COLO668 (cell line): ENCODE results near the gene NAA10.

Source experiments
- DNase-seq: peaks from one replicate; lab custom pipeline; 2025; ENCODE audit not compliant: unreplicated experiment; lab: John Stamatoyannopoulos, UW

Gene NAA10

DNA sequence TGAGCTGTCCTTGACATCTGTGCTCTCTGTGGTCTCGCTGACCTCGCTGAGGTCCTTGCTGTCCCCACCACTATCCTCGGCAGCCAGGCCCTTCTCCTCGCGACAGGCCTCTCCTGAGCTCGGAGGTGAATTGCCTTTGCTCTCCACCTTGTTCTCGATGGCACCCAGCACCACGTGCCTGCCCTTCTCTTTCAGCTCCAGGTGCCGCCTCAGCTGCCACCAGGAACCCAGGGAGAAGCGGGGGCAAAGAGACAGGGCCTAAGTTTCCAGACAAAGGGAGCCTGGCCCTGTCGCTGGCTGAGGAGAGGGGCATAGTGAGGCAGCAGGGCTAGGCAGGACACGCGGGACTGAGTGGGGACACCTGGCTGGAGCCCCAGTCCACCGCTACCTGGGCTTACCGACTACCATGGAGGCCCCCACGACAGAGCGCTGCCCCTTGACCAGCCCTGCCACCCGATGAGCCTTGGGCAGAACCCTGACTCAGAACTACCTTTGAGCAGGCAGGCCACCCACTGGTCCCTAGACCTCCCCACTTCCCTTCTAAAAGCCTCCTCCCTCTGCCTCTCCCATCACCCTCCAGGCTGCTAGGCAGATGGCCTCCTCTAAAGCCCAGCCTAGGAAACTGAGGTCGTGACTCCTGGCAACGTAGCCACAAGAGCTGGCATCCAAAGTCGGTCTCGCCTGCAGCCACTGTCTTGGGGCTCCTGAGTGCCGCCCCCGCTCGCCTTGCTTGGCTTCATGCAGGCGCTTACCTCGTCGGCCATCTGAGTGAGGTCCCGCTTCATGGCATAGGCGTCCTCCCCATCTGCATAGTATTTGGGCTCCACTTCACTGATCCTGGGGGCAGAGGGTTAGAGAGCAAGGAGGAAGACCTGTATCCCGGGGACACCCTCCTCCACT lies 4.6 kb downstream of the NAA10 start:
- no peak for DNase-seq

DNA sequence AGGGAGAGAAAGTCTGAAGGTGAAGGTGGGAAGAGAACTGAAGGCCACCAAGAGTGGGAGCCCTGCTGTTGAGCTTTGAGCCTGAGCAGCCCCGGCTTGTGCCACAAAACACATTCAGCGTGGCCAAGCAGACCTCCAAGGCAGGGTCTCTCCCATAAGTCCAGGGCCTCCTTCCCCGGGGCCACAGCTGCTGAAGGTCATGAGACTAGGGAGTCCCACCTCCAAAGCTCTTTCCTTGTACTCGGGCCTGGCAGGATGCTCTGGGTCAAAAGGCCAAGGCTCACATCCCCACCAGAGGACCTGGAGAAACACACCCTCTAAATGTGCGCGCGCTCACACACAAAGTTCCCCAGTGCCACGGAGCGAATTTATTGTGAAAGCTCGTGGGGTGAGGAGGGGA lies 5.3 kb downstream of the NAA10 start:
- no peak for DNase-seq

DNA sequence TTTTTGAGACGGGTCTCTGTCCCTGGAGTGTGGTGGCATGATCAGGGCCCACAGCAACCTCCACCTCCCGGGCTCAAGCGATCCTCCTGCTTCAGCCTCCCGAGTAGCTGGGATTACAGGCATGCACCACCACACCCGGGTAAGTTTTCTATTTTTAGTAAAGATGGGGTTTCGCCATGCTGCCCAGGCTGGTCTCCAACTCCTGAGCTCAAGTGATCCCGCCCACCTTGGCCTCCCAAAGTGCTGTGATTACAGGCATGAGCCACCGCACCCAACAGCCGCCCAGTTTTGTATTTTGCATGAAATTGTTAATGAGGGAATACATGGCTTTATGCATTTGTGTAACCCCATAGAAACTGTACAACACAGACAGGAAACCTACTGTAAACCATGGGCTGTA lies 6.0 kb downstream of the NAA10 start:
- DNase-seq, result no peak

DNA sequence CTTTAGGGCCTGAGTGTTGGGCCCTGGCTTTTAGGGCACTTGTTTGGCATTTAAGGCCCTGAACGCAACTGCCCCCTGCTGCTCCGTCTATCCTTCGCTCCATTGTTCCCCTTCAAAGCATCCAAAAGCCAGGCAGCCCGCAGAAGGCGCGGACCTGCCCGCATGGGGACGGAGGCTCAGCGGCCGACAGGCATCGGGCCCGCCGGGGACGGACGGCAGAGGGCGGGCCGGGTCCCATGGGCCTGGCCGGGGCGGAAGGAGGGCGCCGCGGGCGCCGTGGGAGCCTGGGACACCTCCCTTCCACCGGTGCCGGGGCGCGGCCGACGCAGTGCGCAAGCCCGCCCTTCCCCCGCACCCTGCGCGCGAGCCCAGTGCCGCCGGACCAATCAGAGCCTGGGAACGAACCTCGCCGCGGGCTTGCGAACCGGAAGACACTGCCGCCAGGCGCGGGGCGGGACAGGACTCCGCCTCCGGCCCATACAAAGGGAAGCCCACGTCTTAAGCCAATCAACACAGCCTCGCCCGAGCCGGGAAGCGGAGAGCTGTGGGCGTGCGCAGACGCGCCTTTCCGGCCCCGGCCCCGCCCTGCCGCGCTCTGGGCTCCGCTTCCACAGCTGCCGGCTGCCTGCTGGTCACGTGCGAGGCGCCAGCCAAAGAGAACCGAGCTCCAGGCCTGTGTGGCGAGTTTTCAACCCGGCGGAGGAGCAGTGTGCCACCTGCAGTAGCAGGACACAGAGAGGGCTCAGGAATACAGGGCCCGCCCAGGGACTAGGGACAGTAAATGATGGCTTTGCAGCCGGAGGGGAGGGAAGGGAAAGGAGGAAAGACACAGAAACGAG lies 6.7 kb downstream of the NAA10 start:
- DNase-seq, result peak; percentile 99

DNA sequence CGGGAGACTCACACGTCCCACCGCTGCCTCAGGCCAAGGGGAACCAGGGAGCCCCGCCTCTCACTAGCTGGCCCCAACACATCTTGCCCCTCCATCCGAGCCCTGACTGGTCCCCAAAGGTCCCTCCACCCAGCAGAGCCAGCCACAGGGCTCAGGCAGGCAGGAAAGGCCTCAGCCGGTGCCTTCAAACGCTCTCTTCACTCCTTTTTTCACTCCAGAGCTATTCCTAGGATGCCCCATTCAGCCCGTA lies 7.2 kb downstream of the NAA10 start:
- DNase-seq, result no peak

DNA sequence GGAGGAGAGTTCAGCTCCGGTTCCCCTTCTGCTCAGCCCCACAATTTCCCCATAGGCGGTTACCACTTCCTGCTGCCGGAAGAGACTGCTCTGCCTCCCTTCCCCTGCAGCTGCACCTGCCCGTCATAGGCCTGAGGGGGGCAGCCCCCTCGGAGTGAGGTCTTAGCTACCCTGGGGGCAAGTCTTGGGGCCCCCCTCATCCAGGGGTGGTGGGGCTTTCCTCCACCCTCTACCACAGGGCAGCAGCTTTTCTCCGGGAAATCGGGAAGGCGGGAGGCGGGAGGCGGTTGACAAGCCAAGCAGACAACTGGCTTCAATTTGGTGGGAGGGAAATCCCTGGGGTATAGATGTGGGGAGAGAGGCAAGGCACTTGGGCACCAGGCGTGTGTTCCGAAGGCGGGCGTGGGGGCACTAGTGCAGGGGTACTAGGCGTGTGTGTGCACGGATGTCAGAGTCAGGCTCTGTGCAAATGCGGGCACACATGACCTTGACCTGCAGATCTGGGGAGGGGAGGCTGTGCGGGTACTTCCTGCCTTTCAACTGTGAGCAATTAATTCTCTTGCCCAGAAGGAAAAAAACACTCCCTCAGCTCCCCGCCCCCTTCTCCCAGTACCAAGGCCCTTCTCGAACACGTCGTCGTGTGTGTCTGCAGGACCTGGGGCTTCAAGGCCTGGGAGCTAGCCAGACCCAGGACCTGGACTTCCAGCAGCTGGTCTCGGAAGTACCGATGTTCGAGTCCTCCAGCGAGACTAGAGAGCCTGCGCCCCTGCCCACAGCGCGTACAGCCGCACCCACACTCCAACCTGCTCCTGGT lies 7.8 kb downstream of the NAA10 start:
- peak; percentile 71 for DNase-seq

DNA sequence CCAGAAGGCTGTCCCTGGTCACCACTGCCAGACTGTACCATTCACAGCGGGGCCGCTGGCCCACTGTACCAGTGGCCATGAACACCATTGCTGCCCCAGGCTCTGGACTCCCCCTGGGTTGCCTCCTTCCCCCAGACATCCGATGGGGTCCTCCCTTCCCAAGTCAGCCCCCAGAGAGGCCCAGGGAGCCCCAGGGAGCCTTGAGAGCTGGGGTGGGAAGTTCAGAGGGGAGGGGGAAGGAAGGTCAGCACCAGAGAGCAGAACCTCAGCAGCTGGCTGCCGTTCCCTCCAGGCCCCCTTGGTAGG lies 8.3 kb downstream of the NAA10 start:
- no peak for DNase-seq

DNA sequence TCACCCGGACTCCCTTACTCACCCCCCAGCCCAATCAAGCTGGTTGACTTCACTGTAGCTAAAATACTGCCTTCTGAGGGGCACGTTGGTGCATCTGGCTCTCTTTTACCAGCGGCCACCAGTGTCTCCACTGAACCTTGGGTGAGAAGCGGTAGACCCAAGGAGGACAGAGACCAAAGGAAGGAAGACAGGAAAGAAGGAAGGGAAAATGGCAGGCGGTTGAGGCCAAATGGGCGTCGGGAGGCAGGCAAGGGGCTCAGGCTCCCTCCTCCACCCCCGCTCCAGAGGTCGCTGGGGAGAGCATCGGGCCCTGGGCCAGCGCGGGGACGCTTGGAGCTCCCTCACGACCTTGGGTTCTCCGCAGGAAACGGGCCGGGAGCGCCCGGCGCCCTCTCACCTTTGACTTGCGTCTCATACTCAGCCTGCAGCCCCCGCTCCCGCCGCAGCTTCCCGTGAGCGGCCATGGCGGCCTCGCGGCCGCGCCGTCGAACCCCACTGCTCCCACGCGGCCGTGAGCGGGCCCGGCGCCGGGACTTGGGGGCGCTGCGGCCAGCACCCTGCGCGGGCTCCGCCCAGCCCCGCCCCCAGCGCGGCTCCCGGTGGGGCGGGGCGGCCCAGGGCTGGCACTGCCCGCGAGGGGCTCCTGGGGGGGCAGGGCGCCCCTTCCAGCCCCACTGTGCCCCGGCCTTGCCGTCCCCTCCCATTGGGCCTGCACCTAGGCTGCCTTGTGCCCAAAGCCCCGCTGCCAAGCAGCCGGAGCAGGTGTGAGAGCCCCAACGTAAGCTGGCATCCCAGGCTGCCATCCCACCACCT lies 8.9 kb downstream of the NAA10 start, which contains the start of gene ARHGAP4:
ARHGAP4 (minus strand) TSS at position 526 of the 813 bp plus-strand sequence; CDS start at position 464, 62 bp downstream.
- peak; percentile 75 for DNase-seq

DNA sequence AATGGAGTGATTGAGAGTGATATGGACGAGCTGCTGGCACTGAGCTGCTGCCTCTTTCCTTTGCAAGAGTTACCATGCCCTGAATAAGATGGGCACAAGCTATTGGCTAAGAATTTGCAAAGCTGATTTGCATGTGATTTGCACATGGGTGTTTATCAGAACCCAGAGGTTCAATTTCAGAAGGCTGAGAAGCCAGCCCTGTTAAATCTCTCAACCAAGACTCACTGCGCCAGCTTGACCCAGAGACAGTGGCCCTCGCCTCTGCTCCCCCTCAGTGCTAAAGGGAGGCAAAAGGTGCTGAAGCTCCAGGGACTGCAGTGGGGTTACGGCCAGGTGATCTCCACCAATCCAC lies 9.5 kb downstream of the NAA10 start:
- DNase-seq, result no peak

DNA sequence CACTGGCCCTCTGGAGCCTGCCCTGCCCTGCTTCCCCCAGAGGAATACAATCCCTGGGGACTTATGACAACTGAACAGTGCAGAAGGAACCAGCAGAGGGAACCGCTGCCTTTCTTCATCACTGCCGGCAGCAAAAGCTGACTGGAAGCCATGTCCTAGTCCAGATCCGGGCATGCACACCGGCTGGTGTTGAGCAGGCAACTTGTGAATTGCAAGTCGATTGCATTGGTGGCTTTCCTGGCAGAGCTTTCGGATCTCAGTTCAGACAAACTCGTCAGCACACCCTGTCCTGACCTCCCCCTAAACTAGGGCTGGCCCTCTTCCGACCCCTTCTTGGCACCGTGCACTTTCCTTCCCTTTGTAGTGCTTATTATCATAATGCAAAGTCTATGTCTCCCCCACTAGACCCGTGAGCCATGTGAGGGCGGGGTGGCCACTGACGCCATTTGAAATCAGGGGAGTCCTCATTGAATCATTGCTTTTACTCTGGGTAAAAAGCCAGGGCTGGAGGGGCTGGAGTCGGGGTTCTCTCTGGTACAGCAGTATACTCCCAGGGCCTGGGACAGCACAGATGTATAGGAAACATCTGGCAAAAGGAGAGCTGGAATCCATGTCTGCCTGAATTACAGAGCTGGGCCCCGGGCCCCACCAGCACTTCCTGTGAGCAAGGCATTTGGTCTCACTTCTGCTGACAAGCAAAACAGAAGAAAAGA lies 10.5 kb downstream of the NAA10 start:
- peak; percentile 52 for DNase-seq

DNA sequence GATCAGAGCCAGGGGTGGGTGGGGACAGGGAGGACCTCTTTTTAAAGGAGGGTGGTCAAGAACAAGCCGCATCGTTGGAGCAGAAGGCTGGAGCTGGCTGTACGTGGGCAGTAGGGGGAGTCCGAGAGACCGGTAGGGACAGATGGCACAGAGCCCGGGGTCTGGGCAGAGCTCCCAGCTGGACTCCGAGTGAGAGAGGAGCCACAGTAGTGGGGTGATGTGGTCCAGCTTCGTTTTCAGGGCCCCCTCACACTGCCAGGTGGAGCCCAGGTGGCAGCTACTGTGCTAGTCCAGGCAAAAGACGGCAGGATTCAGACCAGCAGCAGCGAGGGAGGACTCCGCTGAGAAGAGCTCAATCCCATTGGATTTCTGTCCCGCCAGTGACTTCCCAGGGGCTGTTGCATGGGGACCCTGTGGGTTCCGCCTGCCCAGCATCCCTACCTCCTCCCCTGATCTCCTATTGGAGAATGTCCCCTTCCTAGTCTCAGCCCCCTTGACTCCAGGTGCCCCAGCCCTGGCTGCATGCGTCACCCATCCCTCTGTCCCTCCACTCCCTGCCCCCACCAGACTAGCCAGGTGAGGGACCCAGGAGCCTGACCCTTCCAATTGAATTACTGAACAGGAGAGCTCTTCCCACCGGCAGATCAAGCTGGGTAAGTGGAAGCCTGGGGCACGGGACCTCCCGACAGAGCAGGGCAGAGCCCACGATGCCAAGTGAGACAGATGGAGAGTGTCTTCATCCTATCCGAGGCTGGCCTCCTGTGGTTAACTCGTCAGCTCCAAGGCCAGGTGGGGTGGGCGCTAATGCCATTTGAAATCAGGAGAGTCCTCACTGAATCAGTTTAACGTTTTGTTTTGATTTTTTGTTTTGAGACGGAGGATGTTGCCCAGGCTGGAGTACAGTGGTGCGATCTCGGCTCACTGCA lies 11.6 kb downstream of the NAA10 start:
- peak; percentile 54 for DNase-seq

DNA sequence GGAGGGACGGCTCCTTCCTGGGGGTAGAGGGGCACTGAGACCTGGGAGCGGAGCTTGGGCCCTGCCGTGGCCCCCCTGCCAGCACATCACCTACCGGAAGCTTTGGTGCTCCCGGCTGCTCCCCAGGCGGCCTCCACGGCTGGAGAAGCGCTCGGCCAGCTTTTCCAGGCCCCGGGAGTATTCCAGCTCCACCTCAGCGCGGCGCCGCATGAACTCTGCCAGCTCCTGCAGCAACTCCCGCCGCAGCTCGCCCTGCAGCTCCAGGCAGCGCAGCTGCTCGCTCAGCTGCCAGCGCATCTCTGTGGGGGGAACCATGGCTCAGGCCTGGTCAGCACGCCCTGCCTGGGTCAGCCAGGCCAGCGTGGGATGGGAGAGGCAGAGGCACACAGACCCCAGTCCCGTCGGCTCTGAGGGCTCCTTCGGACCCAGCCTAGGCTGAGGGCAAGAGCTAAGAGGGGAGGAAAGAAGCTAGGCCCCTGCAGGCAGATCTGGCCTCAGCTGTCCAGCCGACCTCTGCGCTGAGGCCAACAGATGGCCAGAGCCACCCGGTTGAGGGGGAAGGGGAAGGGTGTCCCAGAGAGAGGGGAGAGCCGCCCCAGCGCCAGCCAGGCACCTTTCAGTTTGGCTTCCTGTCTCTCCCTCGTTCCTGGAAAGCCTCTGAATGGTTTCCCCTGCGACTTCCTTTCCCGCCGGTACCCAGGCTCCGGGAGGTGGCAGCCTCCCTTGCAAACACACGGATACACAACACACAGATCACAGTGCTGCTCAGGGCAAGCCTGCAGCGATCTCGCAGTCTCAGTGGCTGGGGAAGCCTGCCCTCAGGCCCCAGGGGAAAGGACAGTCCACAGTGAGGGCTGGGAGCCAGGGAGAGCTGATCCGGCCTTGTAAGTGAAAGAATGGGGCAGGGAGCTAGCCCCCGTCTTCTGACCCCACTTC lies 13.1 kb downstream of the NAA10 start:
- no peak for DNase-seq

DNA sequence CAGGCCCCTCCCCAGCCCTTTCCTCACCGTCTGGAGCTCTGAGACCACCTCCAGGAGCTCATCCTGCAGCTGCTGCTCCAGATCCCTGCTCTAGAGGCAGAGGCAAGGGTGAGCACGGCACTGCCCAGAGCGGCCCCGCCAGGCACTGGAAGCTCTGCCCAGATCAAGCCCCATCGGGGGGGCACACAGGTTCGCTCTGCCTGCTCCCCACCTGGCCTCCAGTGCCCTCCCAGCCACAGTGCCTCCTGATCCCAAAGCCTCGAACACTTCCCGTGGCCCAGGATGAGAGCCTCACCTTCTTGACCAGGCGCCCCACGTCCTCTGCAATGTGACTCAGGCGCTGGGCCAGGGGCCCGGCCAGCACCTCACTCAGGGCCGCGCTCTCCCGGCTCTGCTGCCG lies 13.8 kb downstream of the NAA10 start:
- DNase-seq, result no peak

DNA sequence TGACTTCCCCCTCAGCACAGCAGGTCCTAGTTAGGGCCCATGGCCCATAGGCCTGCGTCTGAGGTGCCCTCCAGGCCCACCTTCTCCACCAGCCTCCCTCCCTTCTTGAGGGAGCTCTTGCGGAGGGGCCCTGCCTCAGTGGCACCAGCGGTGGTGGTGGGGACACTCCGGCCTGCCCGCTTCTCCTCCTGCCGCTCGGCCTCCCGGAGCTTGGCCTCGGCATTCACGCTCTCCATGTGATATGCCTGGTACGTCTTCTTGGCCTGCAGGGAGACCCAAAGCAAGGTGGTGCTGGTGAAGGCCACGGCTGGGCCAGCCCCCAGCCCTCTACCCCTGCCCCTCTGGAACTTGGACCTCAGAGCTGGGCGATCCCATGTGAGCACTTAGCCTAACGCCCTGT lies 14.3 kb downstream of the NAA10 start:
- DNase-seq, result no peak

DNA sequence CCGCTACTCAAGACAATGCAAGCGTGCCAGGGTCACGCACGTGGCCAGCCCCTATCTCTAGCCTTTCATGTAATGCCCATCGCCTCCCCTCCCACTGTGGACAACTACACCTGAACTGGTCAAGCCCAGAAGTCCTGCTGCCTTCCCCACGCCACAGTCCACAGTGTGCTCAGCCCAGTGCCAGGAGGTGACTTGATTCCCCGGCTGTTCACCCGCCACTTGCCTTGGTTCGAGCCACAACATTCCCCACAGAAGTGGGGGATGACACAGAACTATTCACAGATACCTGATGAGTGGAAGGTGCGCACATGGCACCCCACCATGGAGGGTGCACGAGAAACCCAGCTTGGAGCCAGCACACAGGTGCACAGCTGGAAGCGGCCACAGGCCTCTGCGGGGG lies 15.6 kb downstream of the NAA10 start:
- DNase-seq, result no peak

DNA sequence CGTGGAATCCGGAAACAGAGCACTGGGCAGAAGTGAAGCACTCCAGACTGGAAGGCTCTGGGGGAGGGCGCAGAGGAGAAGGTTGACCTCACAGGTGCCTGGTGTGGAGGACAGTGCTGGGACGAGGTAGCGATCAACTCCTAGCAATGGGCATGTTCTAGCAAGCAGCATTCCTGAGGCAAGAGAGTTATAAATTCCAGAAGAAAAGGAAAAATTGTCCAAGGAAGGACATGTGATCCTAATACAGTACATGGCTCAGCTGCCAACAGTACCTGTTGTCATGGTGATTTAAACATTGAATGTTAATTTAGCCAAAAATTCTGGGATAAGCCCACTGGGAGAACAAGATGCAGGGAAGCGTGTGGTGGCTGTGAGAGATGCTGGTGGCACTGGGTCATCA lies 17.0 kb downstream of the NAA10 start:
- no peak for DNase-seq

DNA sequence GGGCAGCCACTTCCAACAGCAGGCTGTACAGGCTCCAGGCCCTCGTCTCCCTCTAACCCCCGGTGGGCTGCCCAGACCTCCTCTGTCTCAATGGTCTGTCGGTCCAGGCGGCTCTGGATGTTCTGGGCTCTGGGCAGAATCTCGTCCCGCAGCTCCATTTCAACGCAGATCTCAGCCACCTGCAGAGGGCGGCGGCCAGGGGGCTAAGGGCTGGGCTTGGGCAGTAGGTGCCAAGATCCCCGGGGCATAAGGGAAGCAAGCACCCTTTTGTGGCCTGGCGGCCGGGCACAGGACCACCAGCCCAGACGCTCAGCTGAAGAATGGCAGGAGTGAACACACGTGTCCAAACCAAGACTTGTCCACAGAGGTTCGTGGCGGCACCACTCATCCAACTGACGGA lies 21.1 kb downstream of the NAA10 start:
- no peak for DNase-seq

DNA sequence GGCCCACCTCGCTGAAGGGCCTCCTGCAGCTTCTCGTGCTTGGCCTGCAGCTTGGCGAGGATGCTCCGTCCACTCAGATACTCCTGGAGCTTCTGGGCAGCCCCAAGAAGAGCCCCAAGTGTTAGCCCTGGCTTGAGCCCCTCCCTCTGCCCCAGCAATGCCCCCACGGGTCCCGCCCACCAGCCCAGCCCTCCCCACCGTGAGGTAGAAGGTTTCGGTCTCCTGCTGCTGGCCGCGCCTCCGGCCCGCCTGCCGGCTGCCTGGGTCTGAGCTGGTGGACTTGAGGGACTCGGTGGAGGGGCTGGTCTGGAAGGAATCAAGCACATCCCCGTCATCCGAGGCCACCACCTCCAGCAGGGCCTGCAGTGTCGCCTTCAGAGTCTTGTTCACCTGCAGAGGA lies 21.6 kb downstream of the NAA10 start:
- no peak for DNase-seq
